ENCODE results near the gene BCOR. TPM values are rescaled to one million over a fixed set of nuclear protein-coding genes. Genes with fewer than 3 reads are reported as not detected.

The BCOR gene
- total RNA-seq, 4 donors from 2014 or later = 19.9 to 32.5 (median 26.0) TPM

DNA sequence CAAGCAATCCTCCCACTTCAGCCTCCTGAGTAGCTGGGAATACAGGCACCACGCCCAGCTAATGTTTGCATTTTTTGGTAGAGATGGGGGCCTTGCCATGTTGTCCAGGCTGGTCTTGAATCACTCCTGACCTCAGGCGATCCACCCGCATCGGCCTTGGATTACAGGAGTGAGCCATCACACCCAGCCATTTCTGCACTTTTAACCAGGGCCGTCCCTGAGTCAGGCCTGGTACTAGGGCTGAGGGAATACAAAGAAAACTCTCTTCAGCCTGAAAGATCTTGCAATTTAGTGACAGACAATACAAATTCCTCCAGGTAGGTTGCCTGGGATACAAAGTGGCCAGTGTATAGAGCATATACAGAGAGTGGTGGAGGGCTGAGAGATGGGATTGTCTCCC is 65.8 kb downstream of the BCOR start:
- no peak overlapping the region for H3K27ac ChIP-seq (replicated peaks in 1 of 4)
- no peak for DNase-seq (ENCODE audit: extremely low spot score)
- intact Hi-C loops (cut with DNase I) = no loop called here
- no peaks in the 10 kb centered on the region for H3K27me3 ChIP-seq
- no peaks in the 10 kb centered on the region for H3K4me1 ChIP-seq
- TF ChIP-seq POLR2A (IDR thresholded peaks at IDR 0.05; ENCODE audit: low read depth) (no peak), POLR2AphosphoS5 (IDR thresholded peaks at IDR 0.05) (no peak), EP300 (IDR thresholded peaks at IDR 0.05) (no peak)
- TF ChIP-seq, protein P1, sequence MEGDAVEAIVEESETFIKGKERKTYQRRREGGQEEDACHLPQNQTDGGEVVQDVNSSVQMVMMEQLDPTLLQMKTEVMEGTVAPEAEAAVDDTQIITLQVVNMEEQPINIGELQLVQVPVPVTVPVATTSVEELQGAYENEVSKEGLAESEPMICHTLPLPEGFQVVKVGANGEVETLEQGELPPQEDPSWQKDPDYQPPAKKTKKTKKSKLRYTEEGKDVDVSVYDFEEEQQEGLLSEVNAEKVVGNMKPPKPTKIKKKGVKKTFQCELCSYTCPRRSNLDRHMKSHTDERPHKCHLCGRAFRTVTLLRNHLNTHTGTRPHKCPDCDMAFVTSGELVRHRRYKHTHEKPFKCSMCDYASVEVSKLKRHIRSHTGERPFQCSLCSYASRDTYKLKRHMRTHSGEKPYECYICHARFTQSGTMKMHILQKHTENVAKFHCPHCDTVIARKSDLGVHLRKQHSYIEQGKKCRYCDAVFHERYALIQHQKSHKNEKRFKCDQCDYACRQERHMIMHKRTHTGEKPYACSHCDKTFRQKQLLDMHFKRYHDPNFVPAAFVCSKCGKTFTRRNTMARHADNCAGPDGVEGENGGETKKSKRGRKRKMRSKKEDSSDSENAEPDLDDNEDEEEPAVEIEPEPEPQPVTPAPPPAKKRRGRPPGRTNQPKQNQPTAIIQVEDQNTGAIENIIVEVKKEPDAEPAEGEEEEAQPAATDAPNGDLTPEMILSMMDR (IDR thresholded peaks at IDR 0.05) = no peak
- H3K4me3 ChIP-seq = no peak overlapping the region
- H3K9me3 ChIP-seq = no peaks in the 10 kb centered on the region
- 89% methylated on average over 5 of the region's 5 CpGs for WGBS
- no peaks in the 10 kb centered on the region for H3K36me3 ChIP-seq

DNA sequence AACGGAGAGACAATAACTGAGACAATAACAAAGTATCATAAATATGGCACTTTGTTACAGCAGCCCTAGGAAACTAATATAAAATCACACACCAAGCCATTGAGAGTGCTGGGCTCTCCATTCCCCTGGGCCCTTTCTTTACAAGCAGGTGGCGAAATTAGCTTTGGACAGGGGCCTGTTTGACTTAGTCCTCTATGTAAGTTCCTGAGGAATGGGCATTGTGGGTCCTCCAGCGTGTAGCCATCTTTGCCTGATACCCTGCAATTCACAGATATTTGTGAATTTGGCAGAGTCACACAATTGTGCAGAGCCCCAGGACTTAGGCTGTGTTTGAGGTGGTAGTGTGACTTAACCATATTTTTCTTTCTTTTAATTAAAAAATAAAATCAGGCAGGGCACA is 67.6 kb downstream of the BCOR start:
- no peak for DNase-seq (ENCODE audit: extremely low spot score)
- intact Hi-C loops (cut with DNase I) = no loop called here
- no peaks in the 10 kb centered on the region for H3K36me3 ChIP-seq
- no peaks in the 10 kb centered on the region for H3K4me1 ChIP-seq
- H3K9me3 ChIP-seq = no peaks in the 10 kb centered on the region
- TF ChIP-seq POLR2AphosphoS5 (IDR thresholded peaks at IDR 0.05) (no peak), POLR2A (IDR thresholded peaks at IDR 0.05; ENCODE audit: low read depth) (no peak), EP300 (IDR thresholded peaks at IDR 0.05) (no peak)
- TF ChIP-seq, protein P1 (IDR thresholded peaks at IDR 0.05) = no peak
- WGBS = 75% methylated on average over 3 of the region's 3 CpGs
- H3K27ac ChIP-seq (replicated peaks in 1 of 4) = no peak overlapping the region
- no peaks in the 10 kb centered on the region for H3K27me3 ChIP-seq
- H3K4me3 ChIP-seq = no peak overlapping the region

DNA sequence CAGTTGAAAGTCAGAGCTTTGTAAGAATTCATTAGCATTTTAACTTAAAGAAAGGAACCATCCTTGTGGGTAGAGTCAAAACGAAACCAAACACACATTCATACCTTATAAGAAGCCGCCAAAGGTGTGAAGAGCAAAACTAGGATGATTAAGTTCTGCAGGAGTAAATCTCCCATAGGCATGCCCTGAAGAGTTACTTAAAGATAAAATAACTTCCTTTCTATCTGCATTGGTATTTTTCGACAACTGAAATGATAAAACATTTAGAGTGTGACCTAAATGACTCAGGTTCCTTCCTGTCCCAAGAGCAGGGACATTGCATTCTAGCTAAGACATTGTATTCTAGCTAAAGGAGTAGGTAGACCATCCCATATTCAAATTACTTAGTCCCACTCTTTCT is 75.3 kb downstream of the BCOR start:
- H3K27me3 ChIP-seq = no peaks in the 10 kb centered on the region
- H3K4me1 ChIP-seq = no peaks in the 10 kb centered on the region
- H3K36me3 ChIP-seq = no peaks in the 10 kb centered on the region
- TF ChIP-seq, protein P1 (IDR thresholded peaks at IDR 0.05) = no peak
- TF ChIP-seq POLR2AphosphoS5 (IDR thresholded peaks at IDR 0.05) = no peak
- TF ChIP-seq POLR2A (IDR thresholded peaks at IDR 0.05; ENCODE audit: low read depth) = no peak
- TF ChIP-seq EP300 (IDR thresholded peaks at IDR 0.05) = no peak
- peaks cover 0 to 14% (median 0%) of the 10 kb centered on the region in 4 donors for H3K9me3 ChIP-seq
- intact Hi-C loops (cut with DNase I) = no loop called here
- DNase-seq (ENCODE audit: extremely low spot score) = no peak
- 67% methylated on average over 3 of the region's 3 CpGs for WGBS
- H3K27ac ChIP-seq (replicated peaks in 1 of 4) = no peak overlapping the region
- no peak overlapping the region for H3K4me3 ChIP-seq

DNA sequence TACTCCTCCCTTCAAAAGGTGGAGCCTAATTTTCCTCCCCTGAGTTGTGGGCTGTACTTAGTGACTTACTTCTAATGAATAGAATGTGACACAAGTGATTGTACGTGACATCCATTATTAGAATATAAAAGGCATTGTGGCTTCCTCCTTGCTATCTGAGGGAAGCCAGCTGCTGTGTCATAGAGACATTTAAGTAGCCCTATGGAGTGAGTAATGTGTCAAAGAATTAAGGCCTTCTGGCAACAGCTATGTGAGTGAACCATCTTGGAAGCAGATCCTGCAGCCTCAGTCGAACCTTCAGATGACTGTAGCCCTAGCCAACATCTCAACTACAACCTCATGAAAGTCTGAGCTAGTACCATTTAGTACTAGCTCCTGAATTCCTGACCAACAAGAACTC is 76.1 kb downstream of the BCOR start:
- peaks cover 0 to 17% (median 0%) of the 10 kb centered on the region in 4 donors for H3K9me3 ChIP-seq
- WGBS = 75% methylated on average over 2 of the region's 2 CpGs
- TF ChIP-seq, protein P1 (IDR thresholded peaks at IDR 0.05) = no peak
- TF ChIP-seq POLR2AphosphoS5 (IDR thresholded peaks at IDR 0.05) (no peak), EP300 (IDR thresholded peaks at IDR 0.05) (no peak), POLR2A (IDR thresholded peaks at IDR 0.05; ENCODE audit: low read depth) (no peak)

DNA sequence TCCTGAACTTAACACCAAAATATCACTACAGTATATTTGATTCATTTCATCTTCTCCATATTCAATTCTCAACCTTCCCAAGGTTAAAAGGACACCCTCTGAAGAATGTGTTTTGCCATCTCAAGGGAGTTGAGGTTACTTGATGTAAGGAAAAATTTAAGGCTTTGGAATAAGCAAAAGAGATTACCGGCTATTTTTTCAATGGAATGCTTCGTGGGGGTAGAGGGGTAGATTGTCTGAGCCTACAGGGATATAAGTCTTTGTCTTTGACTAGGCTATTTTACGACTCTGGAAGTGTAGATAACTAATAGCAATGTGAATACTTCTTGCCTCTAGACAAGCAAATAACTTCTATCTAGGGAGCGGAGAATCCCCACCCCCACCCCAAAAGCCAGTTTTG is 78.2 kb downstream of the BCOR start:
- peaks cover 0 to 8% (median 2%) of the 10 kb centered on the region in 4 donors for H3K4me1 ChIP-seq
- 84% methylated on average over 4 of the region's 4 CpGs for whole genome bisulfite sequencing
- no peak for DNase-seq (ENCODE audit: extremely low spot score)
- H3K36me3 ChIP-seq = no peaks in the 10 kb centered on the region
- no peak overlapping the region for H3K4me3 ChIP-seq
- intact Hi-C loops (cut with DNase I) = loop anchor here (10.0 kb wide), 2 partner anchors 195 to 285 kb away; no protein-coding TSS in a partner anchor
- TF ChIP-seq POLR2A (IDR thresholded peaks at IDR 0.05; ENCODE audit: low read depth) = no peak
- no peak for TF ChIP-seq POLR2AphosphoS5 (IDR thresholded peaks at IDR 0.05)
- TF ChIP-seq EP300 (IDR thresholded peaks at IDR 0.05) = no peak
- TF ChIP-seq, protein P1 (IDR thresholded peaks at IDR 0.05) = no peak
- H3K27me3 ChIP-seq = no peaks in the 10 kb centered on the region
- no peak overlapping the region for H3K27ac ChIP-seq (replicated peaks in 1 of 4)
- H3K9me3 ChIP-seq = peaks cover 0 to 28% (median 0%) of the 10 kb centered on the region in 4 donors

More for the DNA sequence above, 76.1 kb downstream of the BCOR start:
- H3K27ac ChIP-seq (replicated peaks in 1 of 4) = no peak overlapping the region
- H3K4me1 ChIP-seq = no peaks in the 10 kb centered on the region
- intact Hi-C loops (cut with DNase I) = no loop called here
- H3K27me3 ChIP-seq = no peaks in the 10 kb centered on the region
- no peak for DNase-seq (ENCODE audit: extremely low spot score)
- no peak overlapping the region for H3K4me3 ChIP-seq
- H3K36me3 ChIP-seq = no peaks in the 10 kb centered on the region

All from esophagus muscularis mucosa (tissue), 4 donors.